Left kidney (tissue), 2 donors: ENCODE data around the gene FAM118A. TPM values are rescaled to one million over a fixed set of nuclear protein-coding genes. Genes with fewer than 3 reads are reported as not detected.

ENCODE experiments used
- DNase-seq: peaks from one replicate; pipeline ENCODE4 v3.0.0-alpha.2; 2013
- polyA plus RNA-seq: library from polyadenylated mRNA; unstranded; fragments of 120-200 nt; gene quantifications from one replicate; pipeline ENCODE4 v1.2.1, GENCODE V29; 2013; ENCODE audit not compliant: insufficient read length

Gene FAM118A
- polyA plus RNA-seq, 1 donor, result 33.1 TPM

DNA sequence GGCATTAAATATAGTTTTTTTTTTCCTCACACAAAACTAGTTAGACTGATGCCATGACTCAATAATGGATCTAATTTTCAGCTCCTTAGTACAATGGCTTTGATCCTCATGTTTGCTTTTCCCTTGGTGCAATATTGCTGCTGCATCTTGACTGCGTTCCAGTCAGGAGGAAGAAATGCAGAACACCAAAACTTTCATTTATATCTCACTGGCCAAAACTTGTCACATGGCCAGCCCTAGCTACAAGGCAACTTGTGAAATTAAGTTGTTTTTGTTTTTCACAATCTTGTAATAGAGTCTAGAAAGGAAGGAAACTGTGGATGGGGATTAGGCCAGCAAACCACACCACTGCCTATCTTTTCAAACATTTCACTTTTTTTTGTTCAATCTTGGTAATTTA lies 67.0 kb downstream of the FAM118A start:
- no peak for DNase-seq

- no peak for DNase-seq
Measured at GRCh38 chr22:45381348-45381747, 71.6 kb downstream of the FAM118A start.

DNA sequence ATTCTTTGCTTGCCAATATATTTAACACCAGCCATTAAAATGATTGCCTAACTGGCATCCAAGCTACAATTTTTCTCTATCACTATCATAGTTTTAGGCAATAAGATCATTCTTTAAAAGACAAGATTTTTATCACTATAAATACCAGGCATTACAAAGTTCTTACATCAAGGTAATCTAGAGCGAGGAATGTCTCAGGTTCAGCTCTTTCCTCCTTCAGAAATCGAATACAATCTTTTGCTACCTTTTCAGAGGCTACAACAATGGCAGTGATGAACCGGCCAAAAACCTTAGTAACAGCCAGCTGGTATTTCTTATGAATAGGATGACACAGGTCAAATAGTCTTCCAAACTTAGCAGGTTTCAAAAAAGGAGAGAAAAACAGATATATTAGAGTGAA lies 79.8 kb downstream of the FAM118A start:
- no peak for DNase-seq

Other genes starting within 250 kb of the FAM118A start
- gene NUP50, start 146.0 kb upstream of the FAM118A start, polyA plus RNA-seq, result 75.0 TPM
- gene KIAA0930, start 69.0 kb upstream of the FAM118A start, polyA plus RNA-seq, result 19.5 TPM
- 1.5 TPM for gene UPK3A, start 25.0 kb upstream of the FAM118A start, polyA plus RNA-seq
- 0.23 TPM for gene SMC1B, start 103.7 kb downstream of the FAM118A start, polyA plus RNA-seq
- gene RIBC2, start 103.8 kb downstream of the FAM118A start, polyA plus RNA-seq, result 7.0 TPM
- gene FBLN1, start 192.9 kb downstream of the FAM118A start, polyA plus RNA-seq, result 98.3 TPM